Lower leg skin (tissue), 3 donors: ENCODE measurements around the gene ARPC2.

Experiments used
- CTCF ChIP-seq, 3 donors: fragments of 450-650 bp; IDR thresholded peaks; one replicate each; pipeline ENCODE4 v1.5.1; 2016; ENCODE audit warnings: antibody characterized with exemption in 3 of 3, mild to moderate bottlenecking in 3 of 3, moderate library complexity in 2 of 3
- POLR2A ChIP-seq, 2 donors: fragments of 450-650 bp; IDR thresholded peaks; one replicate each; pipeline ENCODE4 v1.6.1; 2016 to 2017; ENCODE audit warnings: antibody characterized with exemption in 2 of 2, mild to moderate bottlenecking in 1 of 2, moderate library complexity in 1 of 2

DNA sequence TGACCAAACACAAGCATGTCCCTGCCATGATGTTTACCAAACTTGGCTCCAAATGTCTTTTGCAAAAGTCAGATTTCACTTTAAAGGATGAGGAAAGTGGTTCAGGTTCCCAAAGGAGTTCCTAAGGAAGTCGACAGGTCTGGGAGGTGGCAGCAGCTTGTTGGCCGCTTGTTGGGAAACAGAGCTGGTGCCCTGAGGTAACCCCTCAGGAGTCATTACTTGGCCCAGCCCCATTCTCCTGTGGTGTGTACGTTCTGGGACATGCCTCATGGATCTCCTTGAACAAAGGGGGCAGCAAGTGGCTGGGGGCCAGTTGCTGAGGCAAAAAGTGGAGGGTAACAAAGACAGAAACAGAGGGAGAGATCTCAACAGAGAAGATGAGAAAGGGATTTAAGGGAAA, 64.5 kb downstream of the ARPC2 start:
- TF ChIP-seq CTCF (IDR thresholded peaks at IDR 0.05) (no peak), POLR2A (IDR thresholded peaks at IDR 0.05) (no peak)
